SK-N-SH (cell line): ENCODE measurements around the gene RANBP9.

Experiments used
- EP300 ChIP-seq, 2 experiments: IDR thresholded peaks; 2 replicates each; pipeline versions ENCODE4 v1.4.0 to v1.6.1; 2012; ENCODE audit warnings: borderline replicate concordance in 1 of 2, low read depth in 1 of 2, low read length in 1 of 2
- EZH2phosphoT487 ChIP-seq: fragments of 200-600 bp; sonication (generic); IDR thresholded peaks from 2 replicates; pipeline ENCODE4 v1.6.1; 2017; ENCODE audit warnings: low read depth, mixed run types, mild to moderate bottlenecking, antibody characterized with exemption, moderate library complexity, borderline replicate concordance
- FOSL2 ChIP-seq: IDR thresholded peaks from 2 replicates; pipeline ENCODE4 v1.4.0; 2012; ENCODE audit warnings: low read depth, mild to moderate bottlenecking, moderate library complexity, borderline replicate concordance
- GABPA ChIP-seq: IDR thresholded peaks from 2 replicates; pipeline ENCODE4 v1.4.0; 2012; ENCODE audit warnings: low read depth, mild to moderate bottlenecking
- NRF1 ChIP-seq: IDR thresholded peaks from 2 replicates; pipeline ENCODE4 v1.6.1; 2012; ENCODE audit warnings: low read depth, mild to moderate bottlenecking, low read length
- POLR2AphosphoS5 ChIP-seq: IDR thresholded peaks from 2 replicates; pipeline ENCODE4 v1.6.1; 2012; ENCODE audit warnings: low read depth, low read length
- RAD21 ChIP-seq: IDR thresholded peaks from 2 replicates; pipeline ENCODE4 v1.6.1; 2012; ENCODE audit warnings: mild to moderate bottlenecking, low read length
- SIN3A ChIP-seq: IDR thresholded peaks from 2 replicates; pipeline ENCODE4 v1.6.1; 2012; ENCODE audit warnings: low read depth, mild to moderate bottlenecking, low read length, moderate library complexity, borderline replicate concordance
- SMC3 ChIP-seq: IDR thresholded peaks from 2 replicates; pipeline ENCODE4 v1.6.1; 2012; ENCODE audit warnings: low read depth, low read length, improper control_type of control experiment
- YY1 ChIP-seq: IDR thresholded peaks from 2 replicates; pipeline ENCODE4 v1.4.0; 2012; ENCODE audit warnings: low read depth, mild to moderate bottlenecking
- TF ChIP-seq, protein P1 (sequence below): IDR thresholded peaks from 2 replicates; pipeline ENCODE4 v1.4.0; 2012; ENCODE audit warnings: low read depth, borderline replicate concordance
- TF ChIP-seq, protein P2 (sequence below): fragments of 200-600 bp; sonication (generic); IDR thresholded peaks from 2 replicates; pipeline ENCODE4 v1.6.1; 2017; ENCODE audit warnings: antibody characterized with exemption, mild to moderate bottlenecking, moderate library complexity
- TF ChIP-seq, protein P3 (sequence below): IDR thresholded peaks from 2 replicates; pipeline ENCODE4; 2012

DNA sequence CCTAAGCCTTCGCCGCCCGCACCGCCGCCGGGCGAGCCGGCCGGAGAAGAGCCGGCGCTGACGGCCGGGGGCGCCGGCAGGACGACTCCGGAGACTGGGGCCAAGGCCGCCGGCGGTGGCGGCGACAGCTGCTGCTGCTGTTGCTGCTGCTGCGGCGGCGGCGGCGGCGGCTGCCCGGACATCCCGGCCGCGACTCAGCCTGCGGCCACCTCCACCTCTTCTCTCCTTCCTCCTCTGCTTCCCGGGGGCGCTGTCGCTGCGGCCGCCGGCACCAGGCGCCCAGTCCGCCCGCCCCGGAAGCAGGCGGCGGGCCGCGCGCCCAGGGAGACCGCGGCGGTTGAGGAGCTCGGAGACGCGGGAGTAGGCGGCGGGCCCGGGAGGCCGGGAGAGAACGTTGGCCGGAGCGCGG is 307 bp downstream of the RANBP9 start:
- TF ChIP-seq FOSL2 = no peak
- TF ChIP-seq, protein P1, sequence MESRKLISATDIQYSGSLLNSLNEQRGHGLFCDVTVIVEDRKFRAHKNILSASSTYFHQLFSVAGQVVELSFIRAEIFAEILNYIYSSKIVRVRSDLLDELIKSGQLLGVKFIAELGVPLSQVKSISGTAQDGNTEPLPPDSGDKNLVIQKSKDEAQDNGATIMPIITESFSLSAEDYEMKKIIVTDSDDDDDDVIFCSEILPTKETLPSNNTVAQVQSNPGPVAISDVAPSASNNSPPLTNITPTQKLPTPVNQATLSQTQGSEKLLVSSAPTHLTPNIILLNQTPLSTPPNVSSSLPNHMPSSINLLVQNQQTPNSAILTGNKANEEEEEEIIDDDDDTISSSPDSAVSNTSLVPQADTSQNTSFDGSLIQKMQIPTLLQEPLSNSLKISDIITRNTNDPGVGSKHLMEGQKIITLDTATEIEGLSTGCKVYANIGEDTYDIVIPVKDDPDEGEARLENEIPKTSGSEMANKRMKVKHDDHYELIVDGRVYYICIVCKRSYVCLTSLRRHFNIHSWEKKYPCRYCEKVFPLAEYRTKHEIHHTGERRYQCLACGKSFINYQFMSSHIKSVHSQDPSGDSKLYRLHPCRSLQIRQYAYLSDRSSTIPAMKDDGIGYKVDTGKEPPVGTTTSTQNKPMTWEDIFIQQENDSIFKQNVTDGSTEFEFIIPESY = no peak
- no peak for TF ChIP-seq GABPA
- no peak for TF ChIP-seq SIN3A
- TF ChIP-seq, protein P2, sequence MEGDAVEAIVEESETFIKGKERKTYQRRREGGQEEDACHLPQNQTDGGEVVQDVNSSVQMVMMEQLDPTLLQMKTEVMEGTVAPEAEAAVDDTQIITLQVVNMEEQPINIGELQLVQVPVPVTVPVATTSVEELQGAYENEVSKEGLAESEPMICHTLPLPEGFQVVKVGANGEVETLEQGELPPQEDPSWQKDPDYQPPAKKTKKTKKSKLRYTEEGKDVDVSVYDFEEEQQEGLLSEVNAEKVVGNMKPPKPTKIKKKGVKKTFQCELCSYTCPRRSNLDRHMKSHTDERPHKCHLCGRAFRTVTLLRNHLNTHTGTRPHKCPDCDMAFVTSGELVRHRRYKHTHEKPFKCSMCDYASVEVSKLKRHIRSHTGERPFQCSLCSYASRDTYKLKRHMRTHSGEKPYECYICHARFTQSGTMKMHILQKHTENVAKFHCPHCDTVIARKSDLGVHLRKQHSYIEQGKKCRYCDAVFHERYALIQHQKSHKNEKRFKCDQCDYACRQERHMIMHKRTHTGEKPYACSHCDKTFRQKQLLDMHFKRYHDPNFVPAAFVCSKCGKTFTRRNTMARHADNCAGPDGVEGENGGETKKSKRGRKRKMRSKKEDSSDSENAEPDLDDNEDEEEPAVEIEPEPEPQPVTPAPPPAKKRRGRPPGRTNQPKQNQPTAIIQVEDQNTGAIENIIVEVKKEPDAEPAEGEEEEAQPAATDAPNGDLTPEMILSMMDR = peak; percentile 26; the same call in 1 of the 2 replicates
- no peak for TF ChIP-seq RAD21
- TF ChIP-seq EP300 (IDR thresholded peaks at IDR 0.05; ENCODE audit: borderline replicate concordance in 1 of 2, low read depth in 1 of 2, low read length in 1 of 2) = peak in 1 of 2 experiments; percentile 6; a peak in 1 of 4 replicates
- TF ChIP-seq NRF1 = no peak
- TF ChIP-seq, protein P3, sequence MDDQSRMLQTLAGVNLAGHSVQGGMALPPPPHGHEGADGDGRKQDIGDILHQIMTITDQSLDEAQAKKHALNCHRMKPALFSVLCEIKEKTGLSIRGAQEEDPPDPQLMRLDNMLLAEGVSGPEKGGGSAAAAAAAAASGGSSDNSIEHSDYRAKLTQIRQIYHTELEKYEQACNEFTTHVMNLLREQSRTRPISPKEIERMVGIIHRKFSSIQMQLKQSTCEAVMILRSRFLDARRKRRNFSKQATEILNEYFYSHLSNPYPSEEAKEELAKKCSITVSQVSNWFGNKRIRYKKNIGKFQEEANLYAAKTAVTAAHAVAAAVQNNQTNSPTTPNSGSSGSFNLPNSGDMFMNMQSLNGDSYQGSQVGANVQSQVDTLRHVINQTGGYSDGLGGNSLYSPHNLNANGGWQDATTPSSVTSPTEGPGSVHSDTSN = no peak
- no peak for TF ChIP-seq EZH2phosphoT487
- no peak for TF ChIP-seq SMC3
- no peak for TF ChIP-seq POLR2AphosphoS5
- no peak for TF ChIP-seq YY1
